Measurements from ENCODE around the gene FDX2. TPM values are rescaled to one million over a fixed set of nuclear protein-coding genes. Genes with fewer than 3 reads are reported as not detected.

Gene FDX2

Small RNA genes lying within 50 kb of the gene (small RNA-seq; reads per million reads assigned to genes)
- gene AC011511.1 (ENCODE audit: low read depth), result not detected
- gene AC011511.4 (ENCODE audit: low read depth), result not detected

All from mesenchymal stem cell (in vitro differentiated cells and primary cell).